ENCODE measurements around the gene ZBTB20. TPM values are rescaled to one million over a fixed set of nuclear protein-coding genes. Genes with fewer than 3 reads are reported as not detected.

ZBTB20 gene
- total and polyA plus RNA-seq, 8 donors, result 0.15 to 149 (median 38.5) TPM

DNA sequence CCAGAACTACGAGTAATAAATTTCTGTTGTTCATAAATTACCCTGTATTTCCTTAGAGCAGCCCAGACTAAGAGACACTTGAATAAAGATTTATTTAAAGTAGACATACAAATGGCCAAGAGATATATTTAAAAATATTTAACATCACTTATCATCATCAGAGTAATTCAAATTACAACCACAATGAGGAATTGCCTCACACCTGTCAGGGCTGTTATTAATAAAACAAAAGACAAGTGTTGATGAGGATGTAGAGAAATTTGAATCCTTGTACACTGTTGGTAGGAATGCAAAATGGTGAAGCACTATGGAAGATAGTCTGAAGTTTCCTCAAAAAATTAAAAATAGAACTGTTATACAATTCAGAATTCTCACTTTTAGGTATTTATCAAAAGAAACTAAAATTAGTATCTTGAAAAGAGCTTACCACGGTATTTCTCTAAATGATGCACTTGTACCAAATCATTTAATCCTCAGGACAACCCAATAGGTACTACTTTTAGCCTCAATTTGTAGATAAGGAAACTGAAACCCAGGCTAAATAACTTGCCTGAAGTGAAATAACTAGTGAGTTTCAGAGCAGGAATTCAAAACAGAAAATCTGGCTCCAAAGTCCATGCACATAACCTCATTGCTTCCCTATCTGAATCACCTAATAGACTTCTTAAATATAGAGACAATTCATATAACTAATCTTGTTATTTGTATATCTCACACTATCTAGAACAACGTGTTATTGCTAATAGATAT lies 69.4 kb downstream of the ZBTB20 start:
- peak overlapping the region in 2 of 5 donors; percentile 54 to 56 for H3K27ac ChIP-seq
- no peaks in the 10 kb centered on the region for H3K9me3 ChIP-seq
- DNase-seq, result peak in 1 of 2 donors; percentile 53
- H3K4me3 ChIP-seq, result no peak overlapping the region
- intact Hi-C loops (cut with DNase I; ENCODE audit: low total_unique reads), result no loop called here
- H3K36me3 ChIP-seq, result peaks cover 0 to 3% (median 0%) of the 10 kb centered on the region in 4 donors
- H3K27me3 ChIP-seq, result no peaks in the 10 kb centered on the region
- TF ChIP-seq EP300 (IDR thresholded peaks at IDR 0.05) (no peak), POLR2AphosphoS5 (IDR thresholded peaks at IDR 0.05) (peak in 1 of 3 donors; percentile 12), POLR2A (IDR thresholded peaks at IDR 0.05) (no peak)
- TF ChIP-seq, protein P1, sequence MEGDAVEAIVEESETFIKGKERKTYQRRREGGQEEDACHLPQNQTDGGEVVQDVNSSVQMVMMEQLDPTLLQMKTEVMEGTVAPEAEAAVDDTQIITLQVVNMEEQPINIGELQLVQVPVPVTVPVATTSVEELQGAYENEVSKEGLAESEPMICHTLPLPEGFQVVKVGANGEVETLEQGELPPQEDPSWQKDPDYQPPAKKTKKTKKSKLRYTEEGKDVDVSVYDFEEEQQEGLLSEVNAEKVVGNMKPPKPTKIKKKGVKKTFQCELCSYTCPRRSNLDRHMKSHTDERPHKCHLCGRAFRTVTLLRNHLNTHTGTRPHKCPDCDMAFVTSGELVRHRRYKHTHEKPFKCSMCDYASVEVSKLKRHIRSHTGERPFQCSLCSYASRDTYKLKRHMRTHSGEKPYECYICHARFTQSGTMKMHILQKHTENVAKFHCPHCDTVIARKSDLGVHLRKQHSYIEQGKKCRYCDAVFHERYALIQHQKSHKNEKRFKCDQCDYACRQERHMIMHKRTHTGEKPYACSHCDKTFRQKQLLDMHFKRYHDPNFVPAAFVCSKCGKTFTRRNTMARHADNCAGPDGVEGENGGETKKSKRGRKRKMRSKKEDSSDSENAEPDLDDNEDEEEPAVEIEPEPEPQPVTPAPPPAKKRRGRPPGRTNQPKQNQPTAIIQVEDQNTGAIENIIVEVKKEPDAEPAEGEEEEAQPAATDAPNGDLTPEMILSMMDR (IDR thresholded peaks at IDR 0.05), result no peak
- H3K4me1 ChIP-seq, result peaks cover 0 to 42% (median 25%) of the 10 kb centered on the region in 4 donors
- 54 to 61% (median 57%) methylated on average over 3 of the region's 3 CpGs for WGBS, 5 donors

DNA sequence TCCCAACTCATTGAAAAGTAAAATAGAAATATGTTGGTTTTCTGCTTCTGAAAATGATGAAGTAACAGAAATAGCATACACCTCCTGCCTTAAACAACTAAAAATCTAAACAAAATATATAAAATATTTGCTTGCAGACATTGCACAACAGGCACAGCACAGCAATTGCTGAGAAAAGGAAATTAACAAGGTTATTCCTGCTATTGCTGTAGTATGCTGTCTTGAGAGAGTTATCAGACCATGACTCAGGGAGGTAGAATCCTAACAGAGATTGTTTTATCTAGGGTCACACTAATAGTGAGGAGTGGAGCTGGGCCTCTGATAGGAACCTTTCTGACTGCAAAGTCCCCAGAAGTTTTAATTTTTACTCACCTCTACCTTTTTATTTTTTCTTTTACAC lies 72.6 kb downstream of the ZBTB20 start:
- Histone ChIP-seq H3K27me3 (no peaks in the 10 kb centered on the region), H3K4me1 (peaks cover 0 to 52% (median 30%) of the 10 kb centered on the region in 4 donors), H3K27ac (peak overlapping the region in 1 of 5 donors; percentile 59), H3K9me3 (no peaks in the 10 kb centered on the region), H3K36me3 (peaks cover 0 to 3% (median 0%) of the 10 kb centered on the region in 4 donors), H3K4me3 (no peak overlapping the region)
- peak in 1 of 3 donors; percentile 42 for TF ChIP-seq POLR2AphosphoS5 (IDR thresholded peaks at IDR 0.05)
- TF ChIP-seq, protein P1 (IDR thresholded peaks at IDR 0.05), result no peak
- no peak for DNase-seq
- intact Hi-C loops (cut with DNase I; ENCODE audit: low total_unique reads), result no loop called here

DNA sequence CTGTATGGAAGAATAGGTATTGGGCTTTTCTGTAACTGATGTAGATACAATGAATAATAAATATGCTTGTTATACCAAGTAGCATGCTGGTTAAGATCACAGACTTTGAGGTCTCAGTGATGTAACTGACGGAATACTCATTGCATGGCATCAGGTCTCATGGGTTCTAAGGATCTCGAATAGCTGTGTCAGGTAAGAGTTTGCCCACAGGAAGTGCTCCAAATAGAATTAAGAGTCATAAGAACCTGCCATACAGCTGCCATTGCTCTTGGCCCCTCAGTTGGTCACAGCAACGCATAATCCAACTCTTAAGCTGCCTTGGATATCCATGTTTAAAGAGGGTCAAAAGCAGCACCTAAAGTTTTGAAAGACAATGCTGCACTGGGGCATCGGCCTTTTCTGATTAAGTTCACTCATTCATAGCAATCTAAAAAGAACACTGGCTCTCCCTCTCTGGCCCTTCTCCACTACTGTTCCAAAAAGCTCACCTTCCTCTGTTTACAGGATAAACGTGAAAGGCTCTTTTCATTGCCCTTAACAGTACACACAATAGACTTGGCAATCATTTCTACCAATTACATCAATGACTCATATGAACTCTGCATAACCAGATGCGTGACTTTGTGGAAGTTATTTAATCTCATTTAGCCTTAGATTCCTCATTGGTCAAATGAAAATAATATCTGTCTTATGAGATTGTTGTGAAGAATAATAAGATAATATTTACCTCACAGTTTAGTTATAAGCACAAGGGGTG lies 74.6 kb downstream of the ZBTB20 start:
- peak in 1 of 2 donors; percentile 54 for DNase-seq
- peak overlapping the region; percentile 21 to 70 (median 45) for H3K27ac ChIP-seq
- peaks cover 0 to 54% (median 24%) of the 10 kb centered on the region in 4 donors for H3K4me1 ChIP-seq
- WGBS, 5 donors, result 37 to 57% (median 50%) methylated on average over 6 of the region's 6 CpGs
- no peaks in the 10 kb centered on the region for H3K27me3 ChIP-seq
- TF ChIP-seq POLR2A (IDR thresholded peaks at IDR 0.05), result no peak
- no peak for TF ChIP-seq EP300 (IDR thresholded peaks at IDR 0.05)
- TF ChIP-seq, protein P1 (IDR thresholded peaks at IDR 0.05), result no peak
- TF ChIP-seq POLR2AphosphoS5 (IDR thresholded peaks at IDR 0.05), result peak in 2 of 3 donors; percentile 14 to 71
- H3K36me3 ChIP-seq, result peaks cover 0 to 3% (median 0%) of the 10 kb centered on the region in 4 donors
- no peaks in the 10 kb centered on the region for H3K9me3 ChIP-seq
- H3K4me3 ChIP-seq, result no peak overlapping the region
- intact Hi-C loops (cut with DNase I; ENCODE audit: low total_unique reads), result no loop called here

DNA sequence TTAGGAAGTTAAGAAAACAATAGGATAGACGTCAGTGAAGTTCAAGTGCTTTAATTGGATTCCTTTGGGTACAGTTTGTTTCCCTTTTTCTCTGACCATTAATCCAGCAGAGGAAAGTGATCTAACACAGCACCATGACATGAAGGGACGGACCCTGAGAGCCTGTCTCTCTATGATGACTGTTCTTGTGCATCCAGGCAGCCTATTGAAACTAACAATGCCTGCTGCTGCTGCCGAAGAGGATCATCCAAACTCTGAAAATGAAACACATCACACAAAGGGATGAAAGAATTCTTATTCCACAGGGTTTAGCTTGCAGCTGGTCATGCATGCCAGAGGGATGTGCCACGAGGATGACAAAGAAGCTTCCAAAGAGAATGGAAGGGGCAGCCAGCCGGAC lies 75.5 kb downstream of the ZBTB20 start:
- H3K4me3 ChIP-seq, result no peak overlapping the region
- no peak for DNase-seq
- H3K27ac ChIP-seq, result peak overlapping the region in 2 of 5 donors; percentile 43 to 70
- no peaks in the 10 kb centered on the region for H3K27me3 ChIP-seq
- intact Hi-C loops (cut with DNase I; ENCODE audit: low total_unique reads), result no loop called here
- H3K9me3 ChIP-seq, result no peaks in the 10 kb centered on the region
- peaks cover 0 to 54% (median 21%) of the 10 kb centered on the region in 4 donors for H3K4me1 ChIP-seq
- H3K36me3 ChIP-seq, result peaks cover 0 to under 1% (median 0%) of the 10 kb centered on the region in 4 donors
- 63 to 81% (median 73%) methylated on average over 5 of the region's 5 CpGs for WGBS, 5 donors
- TF ChIP-seq POLR2AphosphoS5 (IDR thresholded peaks at IDR 0.05) (no peak), EP300 (IDR thresholded peaks at IDR 0.05) (no peak), POLR2A (IDR thresholded peaks at IDR 0.05) (no peak)
- TF ChIP-seq, protein P1 (IDR thresholded peaks at IDR 0.05), result no peak

Measured in stomach (tissue), 9 donors.